ENCODE data around the gene RINL. TPM values are rescaled to one million over a fixed set of nuclear protein-coding genes. Genes with fewer than 3 reads are reported as not detected.
"Not testable (repeated sequence)": the region's sequence is repeated elsewhere in the genome, so short reads cannot be mapped to it uniquely, and the experiment has no call there.

Gene RINL
- total RNA-seq, 1 donor from 2014 or later, result 11.2 TPM

DNA sequence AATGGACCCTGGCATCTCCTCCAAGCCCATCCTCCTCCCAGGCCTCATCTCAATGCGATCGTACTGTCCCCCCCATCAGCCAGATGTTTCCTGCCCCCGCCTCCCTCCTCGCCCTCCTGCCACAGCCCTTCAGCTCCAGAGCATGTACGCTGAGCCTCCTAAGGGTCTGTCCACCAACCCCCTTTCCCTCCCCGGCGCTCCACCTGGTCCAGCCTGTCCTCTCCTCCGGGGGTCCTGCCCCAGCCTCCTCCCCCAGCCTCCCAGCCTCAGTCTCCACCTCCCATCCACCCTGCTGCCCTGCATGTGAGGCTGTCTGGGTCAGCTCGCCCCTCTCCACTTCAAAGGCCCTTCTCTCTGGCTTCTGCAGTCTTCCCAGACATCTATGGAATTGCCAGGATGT is 16.9 kb upstream of the RINL start:
- no peak overlapping the region for H3K4me3 ChIP-seq (ENCODE audit: low read depth, low read length)
- no peak for TF ChIP-seq CTCF (conservative IDR thresholded peaks at IDR 0.05; ENCODE audit: low read depth, low read length)
- no peak for DNase-seq (ENCODE audit: low read depth)

GRCh38 chr19:38893341-38893771 is 15.3 kb upstream of the RINL start:
- no peak for DNase-seq (ENCODE audit: low read depth)
- no peak for TF ChIP-seq CTCF (conservative IDR thresholded peaks at IDR 0.05; ENCODE audit: low read depth, low read length)
- H3K4me3 ChIP-seq (ENCODE audit: low read depth, low read length), result no peak overlapping the region

DNA sequence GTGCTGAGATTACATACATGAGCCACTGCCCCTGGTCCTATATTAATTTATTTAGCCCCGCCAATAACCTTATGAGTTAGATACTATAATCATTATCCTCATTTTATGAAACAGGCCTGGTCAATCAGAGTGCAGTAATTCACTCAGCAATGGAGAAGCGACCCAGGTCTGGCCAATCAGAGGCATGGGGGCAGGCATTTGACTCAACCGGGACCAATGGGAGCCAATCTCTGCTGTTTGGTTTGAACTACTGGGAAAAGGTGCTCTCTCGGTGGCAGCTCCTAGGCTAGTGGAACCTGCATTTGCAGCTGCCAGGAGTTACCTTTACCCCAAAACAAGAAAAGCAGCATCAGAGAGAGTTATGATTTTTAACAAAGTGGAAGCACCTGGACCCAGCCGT is 14.8 kb upstream of the RINL start:
- no peak for TF ChIP-seq CTCF (conservative IDR thresholded peaks at IDR 0.05; ENCODE audit: low read depth, low read length)
- DNase-seq (ENCODE audit: low read depth), result no peak
- H3K4me3 ChIP-seq (ENCODE audit: low read depth, low read length), result no peak overlapping the region

- H3K4me3 ChIP-seq (ENCODE audit: low read depth, low read length), result no peak overlapping the region
- no peak for TF ChIP-seq CTCF (conservative IDR thresholded peaks at IDR 0.05; ENCODE audit: low read depth, low read length)
- DNase-seq (ENCODE audit: low read depth), result no peak
These were observed 13.7 kb upstream of the RINL start for GRCh38 chr19:38891771-38892170.

GRCh38 chr19:38890686-38891085 is 12.6 kb upstream of the RINL start:
- no peak overlapping the region for H3K4me3 ChIP-seq (ENCODE audit: low read depth, low read length)
- TF ChIP-seq CTCF (conservative IDR thresholded peaks at IDR 0.05; ENCODE audit: low read depth, low read length), result no peak
- DNase-seq (ENCODE audit: low read depth), result no peak

DNA sequence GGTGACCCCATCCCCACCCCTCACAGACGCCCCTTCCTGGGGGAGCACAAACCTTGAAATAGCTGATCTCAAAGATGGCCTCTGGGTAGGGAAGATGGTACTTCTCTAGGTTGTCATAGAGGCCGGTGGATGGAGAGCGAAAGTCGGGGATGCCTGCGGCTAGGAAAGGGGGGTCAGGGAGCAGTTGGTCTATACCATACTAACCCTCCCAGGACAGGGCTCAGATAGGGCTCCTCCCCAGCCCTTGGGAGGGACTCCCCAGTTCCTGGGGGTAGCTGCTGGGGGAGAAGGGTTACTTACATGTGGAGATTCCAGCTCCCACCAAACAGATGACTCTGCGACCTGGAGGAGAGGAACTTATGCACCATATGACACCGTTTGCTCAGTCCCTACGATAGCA is 11.7 kb upstream of the RINL start:
- TF ChIP-seq CTCF (conservative IDR thresholded peaks at IDR 0.05; ENCODE audit: low read depth, low read length), result no peak
- DNase-seq (ENCODE audit: low read depth), result no peak
- H3K4me3 ChIP-seq (ENCODE audit: low read depth, low read length), result no peak overlapping the region

- no peak for DNase-seq (ENCODE audit: low read depth)
- no peak for TF ChIP-seq CTCF (conservative IDR thresholded peaks at IDR 0.05; ENCODE audit: low read depth, low read length)
- no peak overlapping the region for H3K4me3 ChIP-seq (ENCODE audit: low read depth, low read length)
These were observed 10.8 kb upstream of the RINL start for GRCh38 chr19:38888876-38889275.

DNA sequence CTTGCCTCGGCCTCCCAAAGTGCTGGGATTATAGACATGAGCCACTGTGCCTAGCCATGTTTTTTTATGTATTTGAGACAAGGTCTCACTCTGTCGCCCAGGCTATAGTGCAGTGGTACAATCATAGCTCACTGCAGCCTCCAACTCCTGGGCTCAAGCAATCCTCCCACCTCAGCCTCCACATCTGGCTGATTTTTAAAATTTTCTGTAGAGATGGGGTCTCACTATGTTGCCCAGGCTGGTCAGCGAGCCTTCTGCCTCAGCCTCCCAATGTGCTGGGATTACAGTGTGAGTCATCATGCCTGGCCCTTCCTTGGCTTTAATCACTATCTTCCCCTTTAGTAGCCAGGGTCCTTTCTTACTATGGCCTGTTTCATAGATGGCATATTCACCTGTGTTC is 6.6 kb upstream of the RINL start:
- not testable (repeated sequence) for H3K4me3 ChIP-seq (ENCODE audit: low read depth, low read length); DNase-seq (ENCODE audit: low read depth)

Measured in epithelial cell of proximal tubule (primary cell).